GM18519 (cell line): ENCODE measurements around the gene SACM1L.

Experiments used
- ATAC-seq: cut with Tn5 transposase; IDR thresholded peaks from one replicate; pipeline ENCODE4 v1.9.1; 2021; ENCODE audit warnings: mild to moderate bottlenecking, moderate library complexity; ENCODE audit not compliant: unreplicated experiment, low FRiP score

SACM1L gene

DNA sequence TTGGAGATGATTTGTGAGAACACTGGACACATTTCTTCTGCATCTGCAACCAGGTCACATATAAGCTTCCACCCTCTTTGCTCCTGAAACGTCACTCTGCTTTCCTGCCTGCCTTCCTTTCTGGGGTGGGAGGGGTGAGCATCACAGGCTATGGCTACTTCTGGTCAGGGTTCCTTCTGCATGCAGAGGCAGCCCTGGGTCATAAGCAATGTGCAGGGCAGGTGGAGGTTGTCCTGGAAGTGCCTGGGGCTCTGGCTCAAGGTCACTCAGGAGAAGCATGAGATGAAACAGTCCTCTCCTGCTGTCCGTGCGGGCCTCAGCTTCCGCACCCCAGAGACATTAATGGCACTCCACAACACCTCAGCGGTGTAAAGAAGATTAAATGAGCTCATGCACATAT is 92.1 kb downstream of the SACM1L start:
- no peak for ATAC-seq

DNA sequence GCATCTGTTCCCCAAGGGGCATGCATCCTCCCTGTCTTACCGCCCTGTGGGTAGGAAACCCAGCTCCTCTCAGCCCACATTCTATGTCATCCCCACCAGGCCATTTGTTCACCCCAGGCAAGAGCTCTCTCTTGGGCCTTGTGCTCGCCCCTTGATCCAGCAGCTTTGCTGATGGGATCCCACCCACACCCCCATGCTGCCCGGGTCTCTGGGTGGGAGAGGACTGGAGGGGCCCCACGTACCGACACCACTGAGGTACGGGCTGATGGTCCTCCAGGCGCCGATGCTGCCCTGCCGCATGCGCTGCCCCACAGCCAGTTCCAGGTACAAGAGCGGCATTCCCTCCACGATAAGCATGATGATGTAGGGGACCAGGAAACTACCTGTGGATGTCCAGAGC is 92.6 kb downstream of the SACM1L start:
- no peak for ATAC-seq

DNA sequence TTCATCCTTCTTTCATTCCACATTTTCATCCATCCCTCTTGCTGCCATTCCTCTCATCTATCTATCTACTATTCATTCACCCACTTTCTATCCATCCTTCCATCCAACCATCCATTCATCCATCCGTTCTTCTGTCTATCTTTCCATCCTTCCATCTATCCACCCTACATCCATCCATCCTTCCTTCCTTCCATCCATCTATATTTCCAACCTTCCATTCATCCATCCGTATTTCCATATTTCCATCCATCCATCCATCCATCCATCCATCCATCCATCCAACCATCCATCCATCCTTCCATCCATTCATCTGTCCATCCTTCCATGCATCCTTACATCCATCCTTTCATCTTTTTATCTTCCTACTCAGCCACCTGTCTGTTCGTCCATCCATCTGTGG is 93.2 kb downstream of the SACM1L start:
- ATAC-seq = no peak

DNA sequence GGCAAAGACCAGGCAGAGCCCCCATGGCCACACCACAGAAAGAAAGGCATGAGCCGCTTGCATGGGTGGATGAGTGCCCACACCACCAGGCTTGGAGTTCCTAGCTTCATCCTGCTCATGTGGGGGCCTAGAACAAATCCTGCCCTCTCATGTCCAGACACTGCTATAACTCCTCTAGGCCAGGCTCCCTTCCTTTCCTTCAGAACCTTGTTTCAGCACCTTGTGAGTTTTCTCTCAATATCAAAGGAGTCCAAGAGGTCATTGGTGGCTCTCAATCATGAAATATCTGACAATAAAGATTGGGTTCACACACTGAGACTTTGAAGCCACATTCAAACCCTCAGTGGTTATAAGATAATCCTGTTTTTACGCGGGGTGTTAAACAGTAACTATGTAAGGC is 94.5 kb downstream of the SACM1L start:
- ATAC-seq = no peak

DNA sequence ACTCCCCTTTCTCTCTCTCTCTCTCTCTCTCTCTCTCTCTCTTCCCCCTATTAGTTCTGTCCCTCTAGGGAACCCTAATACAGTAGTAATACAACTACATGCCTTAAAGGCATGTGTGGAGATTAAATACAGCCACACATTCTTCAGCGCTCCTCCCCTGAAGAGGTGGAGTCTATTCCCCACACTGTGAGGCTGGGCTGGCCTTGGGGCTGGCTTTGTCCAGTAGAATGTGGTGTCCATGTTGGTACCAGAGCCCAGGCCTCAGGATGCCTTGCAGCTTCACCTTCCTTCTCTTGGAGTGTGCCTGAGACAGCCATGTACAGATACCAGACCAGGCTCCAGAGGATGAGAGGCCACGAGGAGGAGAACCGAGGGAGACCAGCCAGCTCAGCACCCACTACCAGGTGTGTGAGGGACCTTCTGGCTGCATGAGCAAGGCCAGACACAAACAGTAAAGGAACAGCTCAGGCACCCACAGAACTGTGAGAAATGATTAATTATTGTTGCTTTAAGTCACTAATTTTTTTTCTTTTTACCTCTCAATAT is 96.5 kb downstream of the SACM1L start:
- ATAC-seq = no peak

DNA sequence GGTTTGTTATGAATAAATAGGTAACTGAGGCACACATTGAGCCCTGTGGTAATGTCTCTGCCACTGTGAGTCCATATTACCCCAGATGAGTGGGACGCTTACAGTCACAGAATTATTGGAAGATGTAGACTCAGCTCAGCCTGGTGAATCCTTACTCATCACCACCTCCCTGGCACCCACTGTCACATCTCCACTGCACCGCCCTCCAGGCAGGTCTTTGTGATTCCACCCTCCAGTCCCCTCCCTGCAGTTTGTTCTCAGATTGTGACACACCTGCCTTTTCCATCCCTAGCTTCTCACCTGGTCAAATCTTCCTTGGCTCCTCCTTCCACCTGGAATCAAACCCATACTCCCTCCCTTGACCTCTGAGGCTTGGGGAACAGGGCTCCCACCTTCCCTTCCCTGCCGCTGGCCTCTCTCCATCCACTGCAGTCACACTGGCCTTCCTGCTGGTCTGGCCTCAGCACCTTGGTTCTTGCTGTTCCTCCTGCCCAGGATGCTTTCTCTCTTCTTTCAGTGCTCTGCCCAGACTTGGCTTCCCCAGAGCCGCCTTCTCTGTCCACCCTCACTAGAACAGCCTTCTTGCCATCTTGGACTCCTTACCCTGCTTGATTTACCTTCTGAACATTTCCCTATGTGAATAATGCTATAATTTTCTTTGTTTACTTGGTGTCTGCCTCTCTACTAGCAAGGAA is 97.8 kb downstream of the SACM1L start:
- no peak for ATAC-seq

DNA sequence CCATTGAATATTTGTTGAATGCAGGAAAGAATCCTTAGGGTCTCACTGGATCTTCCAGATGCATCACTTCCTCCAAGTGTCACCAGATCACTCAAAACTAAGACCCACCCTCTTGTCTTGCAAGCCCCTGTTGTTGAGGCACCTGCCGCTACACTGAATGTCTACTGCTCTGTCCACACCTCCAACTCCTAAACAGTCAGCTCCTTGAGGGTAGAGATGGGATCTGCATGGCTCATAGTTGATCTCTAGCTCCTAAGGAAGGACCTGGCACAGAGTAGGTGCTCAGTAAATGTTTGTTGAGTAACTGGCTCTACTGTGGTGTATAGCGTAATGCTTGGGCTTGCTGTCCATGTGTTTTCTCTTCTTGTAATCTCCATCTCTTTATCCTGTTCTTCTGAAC is 98.4 kb downstream of the SACM1L start:
- ATAC-seq = no peak

DNA sequence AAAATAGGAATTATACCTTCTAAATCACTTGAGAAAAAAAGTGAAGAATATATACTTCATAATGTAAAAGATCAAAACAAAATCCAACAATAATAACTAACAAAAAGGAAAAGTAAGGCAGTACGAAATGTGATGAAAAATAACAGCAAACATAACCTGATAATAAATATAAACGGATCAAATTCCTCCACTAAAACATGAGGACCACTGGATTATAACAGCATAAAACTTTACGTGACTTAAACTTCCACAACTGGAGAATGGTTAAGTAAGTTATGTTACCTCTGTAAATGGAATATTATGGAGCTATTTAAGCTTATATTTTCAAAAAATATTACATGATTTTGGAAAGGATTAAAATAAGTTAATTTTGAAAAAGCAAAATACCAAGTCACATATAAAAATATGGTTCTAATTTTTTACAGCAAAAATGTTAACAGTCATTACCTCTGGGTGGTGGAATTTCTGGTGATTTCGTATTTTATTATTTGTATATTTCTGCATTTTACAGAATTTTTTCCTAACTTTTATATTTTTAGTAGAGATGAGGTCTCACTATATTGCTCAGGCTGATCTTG is 100.1 kb downstream of the SACM1L start:
- ATAC-seq = no peak

DNA sequence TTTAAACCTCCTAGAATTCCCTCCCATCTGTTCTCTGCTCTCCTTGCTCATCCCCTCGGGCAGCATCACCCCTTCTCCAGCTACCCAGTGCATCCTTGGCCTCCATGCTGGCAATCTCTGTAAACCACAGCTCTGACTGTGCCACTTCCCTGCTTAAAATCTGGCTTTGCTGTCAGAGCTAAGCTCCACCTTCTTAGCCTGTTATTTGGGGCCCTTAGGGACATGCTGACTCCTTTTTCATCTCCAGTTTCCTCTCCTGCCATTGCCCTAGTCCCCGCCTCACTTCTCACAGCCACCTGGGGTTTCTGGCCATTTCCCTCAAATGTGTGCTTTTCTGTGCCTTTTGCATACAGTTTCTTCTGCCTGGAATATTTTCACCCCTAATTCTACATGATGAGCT is 101.4 kb downstream of the SACM1L start:
- ATAC-seq = no peak

DNA sequence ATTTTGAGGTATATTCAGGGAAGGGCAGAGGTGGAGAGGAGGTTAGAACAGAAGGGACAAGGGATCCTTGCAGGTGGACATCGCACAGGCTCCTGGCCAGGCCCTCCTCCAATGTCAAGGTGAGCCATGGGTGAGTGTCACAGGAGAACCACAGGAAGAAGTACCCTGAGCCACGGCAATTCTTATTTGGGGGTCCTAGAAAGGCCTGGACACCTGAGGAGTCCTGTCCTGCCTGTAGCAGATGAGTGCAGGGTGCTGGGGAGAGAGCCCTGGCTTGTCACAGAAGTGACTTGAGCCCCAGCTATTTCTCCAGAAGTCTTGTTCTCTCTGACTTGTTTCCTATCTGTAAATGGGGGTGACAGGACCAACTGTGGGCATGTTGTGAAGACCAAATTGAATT is 102.8 kb downstream of the SACM1L start:
- no peak for ATAC-seq

DNA sequence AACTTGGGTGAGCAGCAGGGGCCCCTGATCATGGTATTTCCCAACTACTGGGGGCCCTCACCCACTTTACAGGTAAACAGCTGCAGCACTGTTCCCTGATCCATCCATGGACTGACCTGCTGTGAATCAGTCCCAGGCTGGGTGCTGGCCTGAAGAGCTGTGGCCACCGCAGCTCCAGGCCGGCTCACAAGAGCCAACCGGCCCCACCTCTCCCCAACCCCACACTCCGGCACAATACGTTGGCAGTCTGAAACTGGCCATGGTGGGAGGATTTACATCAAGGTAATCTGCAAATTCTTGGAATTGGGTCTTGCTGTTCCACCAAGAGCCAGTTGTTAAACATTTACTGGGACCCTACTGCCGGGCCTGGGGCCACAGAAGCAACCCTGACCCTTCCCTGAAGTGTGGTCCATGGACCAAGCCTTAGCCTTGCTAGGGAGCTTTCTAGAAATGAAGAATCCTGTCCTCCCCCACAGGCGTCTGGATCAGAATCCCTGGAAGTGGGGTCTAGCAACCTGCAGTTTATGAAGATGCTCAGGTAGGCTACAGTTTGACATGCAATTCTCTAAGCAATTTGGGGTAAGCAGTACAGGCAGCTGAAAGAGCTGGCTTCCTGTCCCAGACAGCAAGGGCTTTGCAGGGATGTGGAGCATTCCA is 103.4 kb downstream of the SACM1L start:
- ATAC-seq = no peak

DNA sequence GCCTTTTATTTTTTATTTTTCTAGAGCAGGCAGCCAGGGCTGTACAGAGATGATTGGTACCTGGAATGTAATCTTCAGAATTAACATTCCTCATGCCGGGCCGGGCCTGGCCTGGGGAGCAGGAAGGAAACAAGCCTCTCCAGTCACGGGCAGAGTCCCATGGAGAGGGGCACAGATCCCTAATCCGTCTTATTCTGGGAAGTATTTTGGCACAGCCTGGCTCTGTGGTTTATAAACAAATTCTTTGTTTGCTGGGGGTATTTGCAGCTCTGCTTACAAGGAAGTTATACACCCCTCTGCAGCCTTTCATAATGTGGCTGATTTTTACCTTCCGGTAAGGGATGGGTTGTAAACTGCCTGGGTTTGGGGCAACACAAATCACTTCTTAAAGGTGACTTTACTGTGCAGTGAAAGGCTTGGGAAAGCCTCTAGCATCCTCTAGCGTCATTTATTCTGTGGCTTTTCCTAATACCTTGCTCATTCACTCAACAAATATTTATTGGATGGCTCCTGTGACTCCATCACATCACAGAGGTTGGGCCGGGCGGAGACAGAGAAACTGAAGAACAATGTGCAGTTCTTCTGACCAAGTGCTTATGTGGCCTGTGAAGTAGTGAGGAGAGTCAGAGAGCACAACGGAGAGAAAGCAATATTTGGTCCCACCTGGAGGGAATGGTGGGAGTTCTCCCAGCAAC is 104.4 kb downstream of the SACM1L start:
- no peak for ATAC-seq

DNA sequence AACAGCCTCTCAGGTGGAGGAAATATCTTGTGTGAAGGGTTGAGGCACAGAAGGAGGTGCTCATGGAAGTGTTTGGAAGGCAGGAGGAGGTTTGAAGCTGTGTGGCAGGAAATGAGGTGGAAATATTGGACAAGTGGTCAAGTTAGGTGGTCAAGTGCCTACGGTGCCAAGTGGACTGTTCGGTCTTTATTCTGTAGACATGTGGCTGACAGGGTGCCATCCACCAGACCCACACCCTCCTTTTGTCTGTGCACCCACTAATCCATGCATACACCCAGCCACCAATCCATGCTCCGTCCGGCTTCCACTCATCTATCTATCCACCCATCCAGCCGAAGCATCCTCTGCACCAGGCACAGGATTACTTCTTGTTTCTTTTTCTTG is 105.0 kb downstream of the SACM1L start:
- ATAC-seq = no peak

DNA sequence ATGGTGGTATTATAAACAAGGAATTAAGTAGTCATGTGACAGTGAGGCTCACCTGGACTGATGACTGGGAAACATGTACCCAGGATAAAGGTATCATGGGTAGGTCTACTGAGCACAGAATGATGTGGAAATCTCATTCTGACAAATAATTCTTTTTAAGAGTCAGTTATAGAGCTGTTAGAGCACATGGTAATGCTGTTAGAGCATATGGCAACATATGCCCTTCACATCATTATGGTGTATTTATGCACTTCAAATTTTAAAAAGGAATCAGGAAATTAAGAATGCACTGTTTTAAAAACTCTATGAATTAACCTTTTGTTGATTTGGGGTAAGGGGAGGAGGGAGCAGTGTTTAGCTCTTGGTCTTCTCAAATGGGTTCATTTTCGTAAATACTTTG is 105.5 kb downstream of the SACM1L start:
- ATAC-seq = no peak
